ENCODE results near the gene NSF.
"Not testable (repeated sequence)": the region's sequence is repeated elsewhere in the genome, so short reads cannot be mapped to it uniquely, and the experiment has no call there.

Gene NSF

DNA sequence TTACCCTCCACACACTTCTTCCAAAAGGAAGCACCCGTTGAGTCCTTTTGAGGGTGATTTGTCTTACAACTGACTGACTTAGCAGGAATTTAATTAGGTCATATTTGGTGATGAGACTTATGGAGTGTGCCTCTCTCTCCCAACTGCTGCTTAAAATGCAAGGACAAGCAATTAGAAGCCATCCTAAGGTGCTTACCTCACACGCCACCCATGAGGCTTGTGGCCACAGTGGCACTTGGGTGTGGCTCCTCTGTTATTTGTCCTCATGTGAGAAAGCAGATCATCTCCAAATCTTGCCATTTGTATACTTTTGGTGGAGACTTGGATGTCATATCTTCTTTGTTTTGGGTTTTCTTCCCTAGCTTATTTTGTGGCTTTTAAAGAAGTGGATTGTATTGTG is 166.4 kb downstream of the NSF start:
- no peak overlapping the region for H3K4me3 ChIP-seq (ENCODE audit: control insufficient read depth, low read depth, low read length)
- TF ChIP-seq, protein P1, sequence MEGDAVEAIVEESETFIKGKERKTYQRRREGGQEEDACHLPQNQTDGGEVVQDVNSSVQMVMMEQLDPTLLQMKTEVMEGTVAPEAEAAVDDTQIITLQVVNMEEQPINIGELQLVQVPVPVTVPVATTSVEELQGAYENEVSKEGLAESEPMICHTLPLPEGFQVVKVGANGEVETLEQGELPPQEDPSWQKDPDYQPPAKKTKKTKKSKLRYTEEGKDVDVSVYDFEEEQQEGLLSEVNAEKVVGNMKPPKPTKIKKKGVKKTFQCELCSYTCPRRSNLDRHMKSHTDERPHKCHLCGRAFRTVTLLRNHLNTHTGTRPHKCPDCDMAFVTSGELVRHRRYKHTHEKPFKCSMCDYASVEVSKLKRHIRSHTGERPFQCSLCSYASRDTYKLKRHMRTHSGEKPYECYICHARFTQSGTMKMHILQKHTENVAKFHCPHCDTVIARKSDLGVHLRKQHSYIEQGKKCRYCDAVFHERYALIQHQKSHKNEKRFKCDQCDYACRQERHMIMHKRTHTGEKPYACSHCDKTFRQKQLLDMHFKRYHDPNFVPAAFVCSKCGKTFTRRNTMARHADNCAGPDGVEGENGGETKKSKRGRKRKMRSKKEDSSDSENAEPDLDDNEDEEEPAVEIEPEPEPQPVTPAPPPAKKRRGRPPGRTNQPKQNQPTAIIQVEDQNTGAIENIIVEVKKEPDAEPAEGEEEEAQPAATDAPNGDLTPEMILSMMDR (conservative IDR thresholded peaks at IDR 0.05; ENCODE audit: control insufficient read depth, insufficient read depth, low read depth, low read length) = no peak
- no peak for DNase-seq (ENCODE audit: low read depth)

- not testable (repeated sequence) for H3K4me3 ChIP-seq (ENCODE audit: control insufficient read depth, low read depth, low read length); DNase-seq (ENCODE audit: low read depth)
Observed at GRCh38 chr17:46757588-46757987, 167.1 kb downstream of the NSF start.

DNA sequence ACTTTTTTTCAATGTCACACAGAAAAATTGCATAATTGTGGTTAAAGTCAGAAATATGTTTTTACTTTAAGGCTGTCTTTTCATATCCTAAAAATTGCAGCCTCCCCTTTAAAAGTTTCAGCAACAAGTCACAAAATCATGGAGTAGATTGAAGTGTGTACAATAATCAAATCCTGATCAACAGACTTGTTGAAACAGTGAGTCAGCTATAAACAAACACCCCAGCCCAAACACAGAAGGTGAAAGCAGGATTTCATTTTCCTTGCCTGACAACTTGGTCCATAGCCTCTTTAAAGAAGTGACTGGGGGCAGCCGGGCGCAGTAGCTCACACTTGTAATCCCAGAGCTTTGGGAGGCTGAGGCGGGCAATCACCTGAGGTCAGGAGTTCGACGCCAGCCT is 168.1 kb downstream of the NSF start:
- no peak overlapping the region for H3K4me3 ChIP-seq (ENCODE audit: control insufficient read depth, low read depth, low read length)
- TF ChIP-seq, protein P1 (conservative IDR thresholded peaks at IDR 0.05; ENCODE audit: control insufficient read depth, insufficient read depth, low read depth, low read length) = no peak
- DNase-seq (ENCODE audit: low read depth) = no peak

DNA sequence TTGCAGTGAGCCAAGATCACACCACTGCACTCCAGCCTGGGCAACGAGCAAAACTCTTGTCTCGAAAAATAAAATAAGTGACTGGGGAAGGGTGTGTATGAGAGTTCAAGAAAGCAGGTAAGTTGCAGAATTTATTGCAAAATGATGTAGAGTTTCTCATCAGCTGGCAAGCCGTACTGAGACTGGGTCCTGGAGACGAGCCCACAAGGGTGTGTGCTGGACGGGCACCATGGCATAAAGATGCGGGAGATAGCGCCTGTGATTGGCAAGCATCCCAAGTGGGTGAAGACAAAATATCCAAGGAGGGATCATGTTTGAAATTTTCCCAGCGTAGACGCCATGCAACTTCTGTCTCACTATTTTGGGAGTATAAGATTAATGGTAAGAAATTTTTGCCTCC is 168.7 kb downstream of the NSF start:
- TF ChIP-seq, protein P1 (conservative IDR thresholded peaks at IDR 0.05; ENCODE audit: control insufficient read depth, insufficient read depth, low read depth, low read length) = no peak
- DNase-seq (ENCODE audit: low read depth) = no peak
- H3K4me3 ChIP-seq (ENCODE audit: control insufficient read depth, low read depth, low read length) = no peak overlapping the region

DNA sequence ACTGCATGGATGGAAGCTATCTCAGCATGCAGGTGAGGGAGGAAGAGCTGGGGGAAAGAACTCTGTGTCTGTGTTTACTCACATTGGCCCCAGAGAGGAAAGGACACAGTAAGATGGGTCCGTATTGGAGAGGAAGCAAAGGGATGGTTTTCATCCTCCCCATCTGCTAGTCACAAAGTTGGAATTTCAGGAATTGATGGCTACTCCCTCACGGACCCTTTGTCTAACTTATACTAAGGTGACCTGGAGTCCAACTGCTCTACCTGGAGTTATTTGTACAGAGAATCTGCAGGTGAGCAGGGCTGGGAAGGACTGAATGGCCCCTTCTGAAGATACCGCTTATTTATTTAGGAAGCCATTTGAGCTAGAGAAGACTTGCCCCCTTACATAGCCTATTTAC is 172.9 kb downstream of the NSF start:
- TF ChIP-seq, protein P1 (conservative IDR thresholded peaks at IDR 0.05; ENCODE audit: control insufficient read depth, insufficient read depth, low read depth, low read length) = no peak
- DNase-seq (ENCODE audit: low read depth) = no peak
- no peak overlapping the region for H3K4me3 ChIP-seq (ENCODE audit: control insufficient read depth, low read depth, low read length)

DNA sequence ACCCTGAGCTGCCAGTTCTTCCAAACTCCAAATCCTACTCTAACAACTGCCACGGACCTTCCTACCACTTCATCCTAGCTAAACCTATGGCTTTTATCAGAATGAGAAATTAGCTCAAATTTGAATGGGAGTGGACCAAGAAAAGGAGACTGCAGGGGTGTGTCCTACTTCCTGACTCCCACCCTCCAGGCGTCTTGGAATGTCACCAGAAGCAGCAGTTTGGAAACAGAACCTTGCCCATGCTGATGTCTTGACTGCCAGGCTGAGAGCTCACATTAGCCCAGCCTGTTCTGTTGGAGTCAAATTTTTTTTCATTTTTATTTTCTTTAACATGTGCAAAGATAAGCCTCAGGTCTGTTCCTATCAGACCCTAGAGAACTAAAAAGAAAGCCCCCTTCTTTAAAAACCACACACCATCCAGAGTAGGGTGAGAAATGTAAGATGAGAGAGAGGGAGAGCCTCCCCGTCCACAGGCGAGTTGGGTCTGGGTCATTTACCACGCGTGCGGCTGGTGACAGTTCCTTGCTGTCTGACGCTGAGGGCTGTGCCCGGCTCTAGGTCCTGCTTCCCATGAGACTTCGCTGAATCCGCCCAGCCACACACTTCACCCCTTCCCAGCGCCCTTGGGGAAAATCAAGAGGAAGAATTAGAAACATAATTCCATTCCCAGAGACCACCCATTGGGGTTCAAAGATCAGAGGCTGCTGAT is 173.7 kb downstream of the NSF start:
- TF ChIP-seq, protein P1 (conservative IDR thresholded peaks at IDR 0.05; ENCODE audit: control insufficient read depth, insufficient read depth, low read depth, low read length) = no peak
- no peak overlapping the region for H3K4me3 ChIP-seq (ENCODE audit: control insufficient read depth, low read depth, low read length)
- no peak for DNase-seq (ENCODE audit: low read depth)

- TF ChIP-seq, protein P1 (conservative IDR thresholded peaks at IDR 0.05; ENCODE audit: control insufficient read depth, insufficient read depth, low read depth, low read length) = no peak
- peak; percentile 86 for DNase-seq (ENCODE audit: low read depth)
- no peak overlapping the region for H3K4me3 ChIP-seq (ENCODE audit: control insufficient read depth, low read depth, low read length)
Observed at GRCh38 chr17:46764709-46765401, 174.4 kb downstream of the NSF start.
